HG03039 (cell line): Measurements from ENCODE around the gene ING5.
A peak's percentile ranks its signal among the peaks of the same experiment; 100 is the strongest.

Experiments used
- ATAC-seq: cut with Tn5 transposase; IDR thresholded peaks from one replicate; pipeline ENCODE4 v1.9.1; 2021; ENCODE audit warnings: mild to moderate bottlenecking, moderate library complexity; ENCODE audit not compliant: unreplicated experiment

ING5 gene

GRCh38 chr2:241672243-241673188 lies 29.3 kb upstream of the ING5 start:
- no peak for ATAC-seq

DNA sequence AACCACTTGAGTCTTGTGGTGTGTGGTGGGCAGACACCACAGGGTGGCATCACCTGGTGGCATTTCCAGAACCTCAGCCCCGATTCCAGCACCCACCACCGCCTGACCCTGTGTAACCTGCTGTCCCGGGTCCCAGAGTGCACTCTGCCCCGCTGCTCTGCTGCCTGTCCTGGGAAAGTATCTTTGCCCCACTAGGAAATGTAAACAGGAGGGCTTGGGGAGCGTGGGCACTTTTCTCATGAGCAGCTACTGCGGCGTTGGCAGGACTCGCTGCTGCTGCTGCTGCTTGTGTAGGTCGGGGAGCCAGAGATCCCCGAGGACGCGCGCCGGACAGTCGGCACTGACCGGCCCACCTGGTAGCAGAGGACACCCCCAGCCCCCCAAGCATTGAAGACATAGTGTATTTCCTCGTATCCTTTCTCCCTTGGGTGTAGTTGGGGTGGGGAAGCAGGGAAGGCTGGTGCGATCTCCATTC lies 28.6 kb upstream of the ING5 start:
- ATAC-seq, result no peak

GRCh38 chr2:241673797-241674725 lies 27.8 kb upstream of the ING5 start:
- ATAC-seq, result no peak

DNA sequence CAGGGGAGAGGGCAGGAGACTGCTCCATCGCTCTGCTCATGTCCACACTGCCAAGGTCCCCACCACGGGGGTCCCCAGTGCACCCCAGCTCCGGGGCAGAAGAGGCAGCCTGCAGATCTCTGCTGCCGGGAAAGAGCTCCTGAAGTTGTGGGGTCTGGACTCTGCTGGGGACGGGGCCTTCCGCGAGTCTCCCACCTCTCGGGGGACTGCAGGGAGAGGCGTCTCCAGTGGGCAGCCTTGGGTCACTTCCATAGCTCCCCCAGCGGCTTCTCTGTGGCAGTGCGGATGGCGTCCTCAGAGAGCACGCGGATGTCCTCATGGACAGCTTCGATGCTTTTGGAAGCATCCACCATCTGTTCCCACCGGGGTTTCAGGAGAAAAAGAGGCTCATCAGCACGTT lies 26.0 kb upstream of the ING5 start:
- ATAC-seq, result no peak

DNA sequence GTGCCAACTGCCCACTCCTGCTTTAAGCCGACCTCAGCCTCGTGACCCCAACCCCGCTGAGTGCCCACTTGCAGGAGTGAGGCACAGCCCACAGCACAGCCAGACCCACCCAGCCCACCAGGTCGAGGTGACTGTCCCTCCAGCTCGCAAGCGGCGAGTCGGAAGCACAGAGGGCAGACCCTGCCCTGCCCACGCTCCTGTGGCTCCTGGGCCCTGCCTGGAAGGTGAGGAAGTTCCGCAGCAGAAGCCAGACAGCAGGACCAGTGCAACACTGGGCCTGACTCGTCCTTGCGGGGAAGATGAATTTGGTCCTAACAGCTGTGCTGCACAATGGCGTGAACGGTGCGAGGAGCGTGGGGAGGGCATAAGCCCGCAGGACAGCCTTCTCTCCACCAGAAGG lies 25.2 kb upstream of the ING5 start:
- ATAC-seq, result no peak

DNA sequence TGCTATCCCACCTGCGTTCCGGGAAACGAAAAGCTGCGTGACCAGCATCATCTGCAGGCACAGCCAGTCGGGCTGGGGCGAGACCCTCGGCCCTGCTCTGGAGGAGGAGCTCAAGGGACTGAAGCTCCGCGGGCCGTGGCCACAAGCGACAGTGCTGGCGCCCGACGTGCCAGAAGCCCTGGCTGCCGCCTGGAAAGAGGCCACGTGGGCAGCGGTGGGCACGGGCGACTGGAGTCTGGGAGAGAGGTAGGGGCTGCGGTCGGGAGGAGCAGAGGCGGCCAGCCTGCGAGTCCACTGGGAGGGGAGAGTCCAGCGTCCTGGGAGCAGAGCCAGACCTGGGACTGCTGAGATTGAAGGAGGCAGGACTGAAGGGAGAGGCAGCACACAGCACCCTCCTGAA lies 24.4 kb upstream of the ING5 start:
- no peak for ATAC-seq

DNA sequence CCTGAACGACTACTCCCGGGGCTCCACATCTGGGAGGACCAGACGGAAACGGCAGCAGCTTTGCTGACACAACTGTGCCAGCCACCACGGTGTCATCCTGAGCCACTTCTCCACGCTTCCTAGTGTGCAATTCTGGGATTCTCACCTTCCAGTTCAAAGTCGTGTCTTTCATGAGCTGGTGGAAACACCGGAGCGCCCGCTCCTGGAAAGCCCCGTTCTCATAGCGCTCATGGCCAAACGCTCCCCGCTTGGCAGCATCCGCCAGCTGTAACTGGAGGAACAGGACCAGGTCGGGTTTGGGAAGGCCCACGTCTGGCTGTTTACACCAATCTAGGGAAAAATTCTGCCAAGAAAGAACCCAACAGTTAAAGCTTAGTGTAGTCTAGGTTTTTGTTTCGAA lies 23.5 kb upstream of the ING5 start:
- ATAC-seq, result no peak

GRCh38 chr2:241678784-241679540 lies 22.9 kb upstream of the ING5 start:
- no peak for ATAC-seq

GRCh38 chr2:241680044-241680443 lies 21.8 kb upstream of the ING5 start:
- ATAC-seq, result no peak

GRCh38 chr2:241680827-241681599 lies 20.8 kb upstream of the ING5 start:
- ATAC-seq, result no peak

GRCh38 chr2:241686324-241686649 lies 15.6 kb upstream of the ING5 start:
- peak; percentile 5 for ATAC-seq

- peak; percentile 87 for ATAC-seq
Observed at GRCh38 chr2:241686650-241687425, 15.0 kb upstream of the ING5 start, which contains the start of gene DTYMK. Gene DTYMK, minus strand, starts transcription at chr2:241686815. Its CDS starts 32 bp downstream, at chr2:241686783.

DNA sequence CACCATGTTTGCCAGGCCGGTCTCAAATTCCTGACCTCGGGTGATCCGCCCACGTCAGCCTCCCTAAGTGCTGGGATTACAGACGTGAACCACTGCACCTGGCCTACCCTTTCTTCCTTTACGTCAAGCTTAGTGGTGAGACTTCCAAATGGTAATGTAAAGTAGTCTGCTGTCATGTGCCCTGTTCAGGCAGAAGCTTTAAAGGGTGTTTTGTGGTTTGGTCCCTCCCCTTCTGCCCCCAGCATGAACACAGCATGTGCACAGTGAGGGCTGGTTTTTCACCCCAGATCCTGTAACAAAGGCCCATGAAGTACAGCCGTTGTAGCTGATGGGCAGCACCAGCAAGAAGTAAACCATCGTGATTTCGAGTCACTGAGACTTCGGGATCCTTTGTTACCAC lies 12.5 kb upstream of the ING5 start:
- ATAC-seq, result no peak

- ATAC-seq, result no peak
Observed at GRCh38 chr2:241690202-241690717, 11.6 kb upstream of the ING5 start.

DNA sequence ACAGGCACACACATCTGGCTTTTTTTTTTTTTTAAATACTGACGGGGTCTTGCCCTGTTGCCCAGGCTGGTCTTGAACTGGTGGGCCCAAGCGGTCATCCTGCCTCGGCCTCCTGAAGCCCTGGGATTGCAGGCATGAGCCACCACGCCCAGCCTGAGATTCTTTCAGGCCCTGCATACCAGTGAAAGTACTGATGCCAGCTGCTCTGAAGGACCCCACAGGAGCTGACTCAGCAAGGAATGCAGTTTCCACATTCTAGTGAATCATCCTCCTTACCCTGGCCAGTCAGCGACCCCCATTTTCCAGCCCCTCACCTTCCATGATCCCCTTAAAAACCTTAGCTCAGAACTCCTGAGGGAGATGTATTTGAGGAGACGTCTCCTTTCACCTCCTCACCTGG lies 9.4 kb upstream of the ING5 start:
- ATAC-seq, result no peak

DNA sequence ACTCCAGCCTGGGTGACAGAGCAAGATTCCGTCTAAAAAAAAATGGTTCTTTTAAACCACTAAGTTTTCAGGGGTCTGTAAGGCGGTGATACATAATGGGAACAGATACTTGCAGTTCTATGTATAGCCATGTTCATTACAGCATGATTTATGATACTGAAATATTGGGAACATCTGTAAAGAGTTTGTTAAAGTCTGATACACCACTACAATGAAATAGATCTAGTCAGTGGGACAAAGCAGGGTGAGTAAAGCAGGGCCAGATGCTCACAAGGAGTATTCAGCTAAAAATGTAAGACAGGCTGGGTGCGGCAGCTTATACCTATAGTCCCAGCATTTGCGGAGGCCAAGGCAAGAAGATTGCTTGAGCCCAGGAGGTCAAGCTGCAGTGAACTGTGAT lies 6.2 kb upstream of the ING5 start:
- no peak for ATAC-seq

- no peak for ATAC-seq
Observed at GRCh38 chr2:241701149-241701398, 765 bp upstream of the ING5 start.

- peak; percentile 69 for ATAC-seq
Observed at GRCh38 chr2:241702155-241703031, 554 bp downstream of the ING5 start.
